HEK293 (cell line): Measurements from ENCODE around the gene TTC33.
A peak's percentile ranks its signal among the peaks of the same experiment; 100 is the strongest.

ENCODE experiments used
- BCL11B ChIP-seq: fragments of 450-650 bp; formaldehyde crosslinking; IDR thresholded peaks from 2 replicates; pipeline ENCODE4 v1.5.1; 2016; ENCODE audit warnings: low read depth, missing biosample characterization, missing genetic modification characterization
- GLI4 ChIP-seq: fragments of 450-650 bp; formaldehyde crosslinking; IDR thresholded peaks from 2 replicates; pipeline ENCODE4 v1.5.1; 2016; ENCODE audit warnings: missing biosample characterization, missing genetic modification characterization
- KLF1 ChIP-seq: fragments of 450-650 bp; formaldehyde crosslinking; IDR thresholded peaks from 2 replicates; pipeline ENCODE4 v1.5.1; 2016; ENCODE audit warnings: missing biosample characterization, missing genetic modification characterization
- MZF1 ChIP-seq: fragments of 450-650 bp; formaldehyde crosslinking; IDR thresholded peaks from 2 replicates; pipeline ENCODE4 v1.5.1; 2017; ENCODE audit warnings: missing biosample characterization, missing genetic modification characterization, borderline replicate concordance
- SCRT2 ChIP-seq: fragments of 450-650 bp; formaldehyde crosslinking; IDR thresholded peaks from 2 replicates; pipeline ENCODE4 v1.5.1; 2016; ENCODE audit warnings: missing biosample characterization, missing genetic modification characterization
- ZBTB17 ChIP-seq: fragments of 450-650 bp; formaldehyde crosslinking; IDR thresholded peaks from 2 replicates; pipeline ENCODE4 v1.5.1; 2016; ENCODE audit warnings: missing biosample characterization, missing genetic modification characterization
- ZBTB44 ChIP-seq: fragments of 450-650 bp; IDR thresholded peaks from 2 replicates; pipeline ENCODE4 v1.5.1; 2018; ENCODE audit warnings: missing biosample characterization, mild to moderate bottlenecking, missing genetic modification characterization
- ZNF155 ChIP-seq: fragments of 450-650 bp; formaldehyde crosslinking; IDR thresholded peaks from 2 replicates; pipeline ENCODE4 v1.5.1; 2016; ENCODE audit warnings: missing biosample characterization, missing genetic modification characterization
- ZNF248 ChIP-seq: fragments of 450-650 bp; formaldehyde crosslinking; IDR thresholded peaks from 2 replicates; pipeline ENCODE4 v1.5.1; 2017; ENCODE audit warnings: missing biosample characterization, missing genetic modification characterization
- ZNF335 ChIP-seq: fragments of 450-650 bp; formaldehyde crosslinking; conservative IDR thresholded peaks from 2 replicates; pipeline ENCODE4 v1.5.1; 2016; ENCODE audit warnings: missing biosample characterization, missing genetic modification characterization
- ZNF341 ChIP-seq: fragments of 450-650 bp; formaldehyde crosslinking; IDR thresholded peaks from 2 replicates; pipeline ENCODE4; 2016; ENCODE audit warnings: low read depth, missing biosample characterization, missing genetic modification characterization
- ZNF350 ChIP-seq: fragments of 450-650 bp; formaldehyde crosslinking; IDR thresholded peaks from 2 replicates; pipeline ENCODE4 v1.5.0; 2017; ENCODE audit warnings: missing biosample characterization, mild to moderate bottlenecking, missing genetic modification characterization
- ZNF362 ChIP-seq: fragments of 450-650 bp; formaldehyde crosslinking; IDR thresholded peaks from 2 replicates; pipeline ENCODE4 v1.5.1; 2016; ENCODE audit warnings: missing biosample characterization, missing genetic modification characterization
- ZNF366 ChIP-seq: fragments of 450-650 bp; formaldehyde crosslinking; conservative IDR thresholded peaks from 2 replicates; pipeline ENCODE4 v1.5.1; 2016; ENCODE audit warnings: missing biosample characterization, missing genetic modification characterization
- ZNF549 ChIP-seq: fragments of 450-650 bp; IDR thresholded peaks from 2 replicates; pipeline ENCODE4 v1.5.1; 2018; ENCODE audit warnings: missing biosample characterization, missing genetic modification characterization, mild to moderate bottlenecking, inconsistent platforms, moderate library complexity
- ZNF610 ChIP-seq: fragments of 450-650 bp; formaldehyde crosslinking; IDR thresholded peaks from 2 replicates; pipeline ENCODE4 v1.5.1; 2016; ENCODE audit warnings: missing biosample characterization, missing genetic modification characterization, borderline replicate concordance
- ZNF624 ChIP-seq: fragments of 450-650 bp; formaldehyde crosslinking; IDR thresholded peaks from 2 replicates; pipeline ENCODE4 v1.5.1; 2017; ENCODE audit warnings: missing biosample characterization, missing genetic modification characterization
- ZNF76 ChIP-seq: fragments of 450-650 bp; formaldehyde crosslinking; IDR thresholded peaks from 2 replicates; pipeline ENCODE4; 2016; ENCODE audit warnings: low read depth, missing biosample characterization, missing genetic modification characterization, borderline replicate concordance
- ZXDB ChIP-seq: fragments of 450-650 bp; formaldehyde crosslinking; IDR thresholded peaks from 2 replicates; pipeline ENCODE4 v1.5.1; 2016; ENCODE audit warnings: missing biosample characterization, missing genetic modification characterization
- TF ChIP-seq, protein P1 (sequence below): fragments of 450-650 bp; formaldehyde crosslinking; IDR thresholded peaks from 2 replicates; pipeline ENCODE4 v1.5.1; 2016; ENCODE audit warnings: missing biosample characterization, missing genetic modification characterization
- TF ChIP-seq, protein P2 (sequence below): sonication (generic); formaldehyde crosslinking; IDR thresholded peaks from 2 replicates; pipeline ENCODE4 v1.8.1; 2022; ENCODE audit warnings: mild to moderate bottlenecking, moderate library complexity, missing genetic modification reagents
- TF ChIP-seq, protein P3 (sequence below): fragments of 450-650 bp; formaldehyde crosslinking; IDR thresholded peaks from 2 replicates; pipeline ENCODE4 v1.5.1; 2017; ENCODE audit warnings: missing biosample characterization, missing genetic modification characterization
- TF ChIP-seq, protein P4 (sequence below): fragments of 450-650 bp; formaldehyde crosslinking; IDR thresholded peaks from 2 replicates; pipeline ENCODE4 v1.5.0; 2017; ENCODE audit warnings: missing biosample characterization, missing genetic modification characterization, borderline replicate concordance
- TF ChIP-seq, protein P5 (sequence below): fragments of 450-650 bp; formaldehyde crosslinking; IDR thresholded peaks from 2 replicates; pipeline ENCODE4 v1.5.1; 2017; ENCODE audit warnings: missing biosample characterization, mild to moderate bottlenecking, missing genetic modification characterization, moderate library complexity
- TF ChIP-seq, protein P6 (sequence below): fragments of 450-650 bp; formaldehyde crosslinking; IDR thresholded peaks from 2 replicates; pipeline ENCODE4 v1.5.1; 2016; ENCODE audit warnings: missing biosample characterization, missing genetic modification characterization, low read depth

Gene TTC33

DNA sequence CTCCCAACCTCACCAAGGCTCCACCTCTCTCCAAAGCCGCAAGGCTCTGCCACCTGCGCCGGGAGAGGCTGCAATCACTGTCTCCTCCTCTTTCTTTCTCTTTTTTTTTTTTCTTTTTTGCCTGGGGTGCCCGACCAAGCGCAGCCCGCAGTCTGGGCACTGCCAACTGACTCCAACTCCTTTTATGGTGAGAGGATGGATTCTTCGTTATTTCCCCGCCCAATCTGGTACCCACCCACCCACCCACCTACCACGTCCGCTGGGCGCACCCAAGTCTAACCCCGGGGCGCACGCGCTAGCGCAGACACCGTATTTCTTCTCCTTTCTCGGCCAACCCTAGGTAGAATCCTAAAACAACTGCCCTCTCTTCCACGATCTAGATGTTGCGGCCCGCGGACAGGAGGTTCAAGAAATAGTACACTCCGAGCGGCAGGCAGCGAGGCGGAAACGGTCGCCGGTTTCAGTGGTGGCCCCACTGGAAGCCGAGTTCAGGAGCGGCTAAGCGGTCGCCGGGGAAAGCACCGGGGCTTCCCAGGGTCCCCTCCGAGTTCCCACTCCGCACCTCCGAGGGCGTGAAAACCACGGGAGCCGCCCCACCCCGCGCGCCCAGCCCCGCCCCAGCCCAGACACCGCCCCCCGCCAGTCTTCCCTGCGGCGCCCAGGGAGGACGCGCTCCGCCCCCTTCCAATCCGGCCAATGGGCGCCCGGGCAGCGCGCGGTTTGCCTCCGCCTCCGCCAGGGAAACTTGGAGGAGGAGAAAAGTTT lies 76.4 kb downstream of the TTC33 start (continued):
- TF ChIP-seq ZXDB (tag by site-specific recombination) (peak; percentile 64), ZNF248 (tag by site-specific recombination) (no peak), ZBTB44 (tag by site-specific recombination) (no peak), ZNF366 (tag by site-specific recombination) (no peak), ZNF155 (no peak), ZNF76 (peak; percentile 80), ZNF549 (tag by site-specific recombination) (no peak), ZNF624 (tag by site-specific recombination) (no peak), MZF1 (tag by site-specific recombination) (no peak), BCL11B (no peak), ZNF341 (tag by site-specific recombination) (no peak), GLI4 (tag by site-specific recombination) (no peak), ZNF610 (tag by site-specific recombination) (no peak), KLF1 (tag by site-specific recombination) (peak; percentile 73), SCRT2 (tag by site-specific recombination) (no peak), ZNF362 (tag by site-specific recombination) (no peak), ZNF335 (tag by site-specific recombination) (peak; percentile 79), ZNF350 (tag by site-specific recombination) (no peak), ZBTB17 (tag by site-specific recombination) (no peak; the same call in 1 of the 2 replicates)
- TF ChIP-seq, protein P1, sequence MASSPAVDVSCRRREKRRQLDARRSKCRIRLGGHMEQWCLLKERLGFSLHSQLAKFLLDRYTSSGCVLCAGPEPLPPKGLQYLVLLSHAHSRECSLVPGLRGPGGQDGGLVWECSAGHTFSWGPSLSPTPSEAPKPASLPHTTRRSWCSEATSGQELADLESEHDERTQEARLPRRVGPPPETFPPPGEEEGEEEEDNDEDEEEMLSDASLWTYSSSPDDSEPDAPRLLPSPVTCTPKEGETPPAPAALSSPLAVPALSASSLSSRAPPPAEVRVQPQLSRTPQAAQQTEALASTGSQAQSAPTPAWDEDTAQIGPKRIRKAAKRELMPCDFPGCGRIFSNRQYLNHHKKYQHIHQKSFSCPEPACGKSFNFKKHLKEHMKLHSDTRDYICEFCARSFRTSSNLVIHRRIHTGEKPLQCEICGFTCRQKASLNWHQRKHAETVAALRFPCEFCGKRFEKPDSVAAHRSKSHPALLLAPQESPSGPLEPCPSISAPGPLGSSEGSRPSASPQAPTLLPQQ (tag by site-specific recombination) = peak; percentile 95
- TF ChIP-seq, protein P2, sequence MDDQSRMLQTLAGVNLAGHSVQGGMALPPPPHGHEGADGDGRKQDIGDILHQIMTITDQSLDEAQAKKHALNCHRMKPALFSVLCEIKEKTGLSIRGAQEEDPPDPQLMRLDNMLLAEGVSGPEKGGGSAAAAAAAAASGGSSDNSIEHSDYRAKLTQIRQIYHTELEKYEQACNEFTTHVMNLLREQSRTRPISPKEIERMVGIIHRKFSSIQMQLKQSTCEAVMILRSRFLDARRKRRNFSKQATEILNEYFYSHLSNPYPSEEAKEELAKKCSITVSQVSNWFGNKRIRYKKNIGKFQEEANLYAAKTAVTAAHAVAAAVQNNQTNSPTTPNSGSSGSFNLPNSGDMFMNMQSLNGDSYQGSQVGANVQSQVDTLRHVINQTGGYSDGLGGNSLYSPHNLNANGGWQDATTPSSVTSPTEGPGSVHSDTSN = no peak
- TF ChIP-seq, protein P3, sequence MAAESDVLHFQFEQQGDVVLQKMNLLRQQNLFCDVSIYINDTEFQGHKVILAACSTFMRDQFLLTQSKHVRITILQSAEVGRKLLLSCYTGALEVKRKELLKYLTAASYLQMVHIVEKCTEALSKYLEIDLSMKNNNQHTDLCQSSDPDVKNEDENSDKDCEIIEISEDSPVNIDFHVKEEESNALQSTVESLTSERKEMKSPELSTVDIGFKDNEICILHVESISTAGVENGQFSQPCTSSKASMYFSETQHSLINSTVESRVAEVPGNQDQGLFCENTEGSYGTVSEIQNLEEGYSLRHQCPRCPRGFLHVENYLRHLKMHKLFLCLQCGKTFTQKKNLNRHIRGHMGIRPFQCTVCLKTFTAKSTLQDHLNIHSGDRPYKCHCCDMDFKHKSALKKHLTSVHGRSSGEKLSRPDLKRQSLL (tag by site-specific recombination) = no peak
- TF ChIP-seq, protein P4, sequence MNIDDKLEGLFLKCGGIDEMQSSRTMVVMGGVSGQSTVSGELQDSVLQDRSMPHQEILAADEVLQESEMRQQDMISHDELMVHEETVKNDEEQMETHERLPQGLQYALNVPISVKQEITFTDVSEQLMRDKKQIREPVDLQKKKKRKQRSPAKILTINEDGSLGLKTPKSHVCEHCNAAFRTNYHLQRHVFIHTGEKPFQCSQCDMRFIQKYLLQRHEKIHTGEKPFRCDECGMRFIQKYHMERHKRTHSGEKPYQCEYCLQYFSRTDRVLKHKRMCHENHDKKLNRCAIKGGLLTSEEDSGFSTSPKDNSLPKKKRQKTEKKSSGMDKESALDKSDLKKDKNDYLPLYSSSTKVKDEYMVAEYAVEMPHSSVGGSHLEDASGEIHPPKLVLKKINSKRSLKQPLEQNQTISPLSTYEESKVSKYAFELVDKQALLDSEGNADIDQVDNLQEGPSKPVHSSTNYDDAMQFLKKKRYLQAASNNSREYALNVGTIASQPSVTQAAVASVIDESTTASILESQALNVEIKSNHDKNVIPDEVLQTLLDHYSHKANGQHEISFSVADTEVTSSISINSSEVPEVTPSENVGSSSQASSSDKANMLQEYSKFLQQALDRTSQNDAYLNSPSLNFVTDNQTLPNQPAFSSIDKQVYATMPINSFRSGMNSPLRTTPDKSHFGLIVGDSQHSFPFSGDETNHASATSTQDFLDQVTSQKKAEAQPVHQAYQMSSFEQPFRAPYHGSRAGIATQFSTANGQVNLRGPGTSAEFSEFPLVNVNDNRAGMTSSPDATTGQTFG = no peak
- TF ChIP-seq, protein P5, sequence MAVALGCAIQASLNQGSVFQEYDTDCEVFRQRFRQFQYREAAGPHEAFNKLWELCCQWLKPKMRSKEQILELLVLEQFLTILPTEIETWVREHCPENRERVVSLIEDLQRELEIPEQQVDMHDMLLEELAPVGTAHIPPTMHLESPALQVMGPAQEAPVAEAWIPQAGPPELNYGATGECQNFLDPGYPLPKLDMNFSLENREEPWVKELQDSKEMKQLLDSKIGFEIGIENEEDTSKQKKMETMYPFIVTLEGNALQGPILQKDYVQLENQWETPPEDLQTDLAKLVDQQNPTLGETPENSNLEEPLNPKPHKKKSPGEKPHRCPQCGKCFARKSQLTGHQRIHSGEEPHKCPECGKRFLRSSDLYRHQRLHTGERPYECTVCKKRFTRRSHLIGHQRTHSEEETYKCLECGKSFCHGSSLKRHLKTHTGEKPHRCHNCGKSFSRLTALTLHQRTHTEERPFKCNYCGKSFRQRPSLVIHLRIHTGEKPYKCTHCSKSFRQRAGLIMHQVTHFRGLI (tag by site-specific recombination) = no peak; the same call in 1 of the 2 replicates
- TF ChIP-seq, protein P6, sequence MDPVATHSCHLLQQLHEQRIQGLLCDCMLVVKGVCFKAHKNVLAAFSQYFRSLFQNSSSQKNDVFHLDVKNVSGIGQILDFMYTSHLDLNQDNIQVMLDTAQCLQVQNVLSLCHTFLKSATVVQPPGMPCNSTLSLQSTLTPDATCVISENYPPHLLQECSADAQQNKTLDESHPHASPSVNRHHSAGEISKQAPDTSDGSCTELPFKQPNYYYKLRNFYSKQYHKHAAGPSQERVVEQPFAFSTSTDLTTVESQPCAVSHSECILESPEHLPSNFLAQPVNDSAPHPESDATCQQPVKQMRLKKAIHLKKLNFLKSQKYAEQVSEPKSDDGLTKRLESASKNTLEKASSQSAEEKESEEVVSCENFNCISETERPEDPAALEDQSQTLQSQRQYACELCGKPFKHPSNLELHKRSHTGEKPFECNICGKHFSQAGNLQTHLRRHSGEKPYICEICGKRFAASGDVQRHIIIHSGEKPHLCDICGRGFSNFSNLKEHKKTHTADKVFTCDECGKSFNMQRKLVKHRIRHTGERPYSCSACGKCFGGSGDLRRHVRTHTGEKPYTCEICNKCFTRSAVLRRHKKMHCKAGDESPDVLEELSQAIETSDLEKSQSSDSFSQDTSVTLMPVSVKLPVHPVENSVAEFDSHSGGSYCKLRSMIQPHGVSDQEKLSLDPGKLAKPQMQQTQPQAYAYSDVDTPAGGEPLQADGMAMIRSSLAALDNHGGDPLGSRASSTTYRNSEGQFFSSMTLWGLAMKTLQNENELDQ (tag by site-specific recombination) = no peak
